Natural killer cell treated with Interleukin-12 subunit alpha and Interleukin-12 subunit beta and Interleukin-15 and Interleukin-18, amount 100 ng/mL, for 72 hours (primary cell): ENCODE measurements around the gene L3MBTL2. TPM values are rescaled to one million over a fixed set of nuclear protein-coding genes. Genes with fewer than 3 reads are reported as not detected.
"Not testable (repeated sequence)": the region's sequence is repeated elsewhere in the genome, so short reads cannot be mapped to it uniquely, and the experiment has no call there.

Experiments used
- ATAC-seq, 2 donors: fragments of 150-1000 bp; cut with Tn5 transposase in 1 of 2; sonication (Bioruptor Pico), chemical (Tn5 transposase) in 1 of 2; 2 replicates each; pipeline ENCODE4 v1.10.0; 2021
- DNase-seq: peaks from one replicate; pipeline ENCODE4 v3.0.0; 2022; ENCODE audit warnings: low spot score
- H3K27ac Mint-ChIP-seq, 2 donors: 1 replicate in 1 of 2; 2 replicates in 1 of 2; pipeline ENCODE4 v1.8.0; 2022; ENCODE audit warnings: mixed read lengths in 2 of 2, mild to moderate bottlenecking in 1 of 2, moderate library complexity in 1 of 2
- H3K27me3 Mint-ChIP-seq, 2 donors: 1 replicate in 1 of 2; 2 replicates in 1 of 2; pipeline ENCODE4 v1.8.0; 2022; ENCODE audit warnings: mixed read lengths in 2 of 2
- H3K36me3 Mint-ChIP-seq: one replicate; pipeline ENCODE4 v1.8.0; 2022; ENCODE audit warnings: mixed read lengths
- H3K4me1 Mint-ChIP-seq, 2 donors: 1 replicate in 1 of 2; 2 replicates in 1 of 2; pipeline ENCODE4 v1.8.0; 2022; ENCODE audit warnings: low read depth in 2 of 2, mixed read lengths in 2 of 2, mild to moderate bottlenecking in 1 of 2
- H3K4me3 Mint-ChIP-seq: one replicate; pipeline ENCODE4 v1.8.0; 2022; ENCODE audit warnings: mixed read lengths
- H3K9me3 Mint-ChIP-seq: 2 replicates; pipeline ENCODE4 v1.8.0; 2022; ENCODE audit warnings: mixed read lengths
- total RNA-seq, 2 donors: library from RNA; stranded (reverse); gene quantifications; one replicate each; pipeline ENCODE4 v1.2.3, GENCODE V29; 2022

Gene L3MBTL2
- total RNA-seq: 10 to 100 TPM; 42.6 to 71.1 TPM

- H3K36me3 Mint-ChIP-seq: peaks cover 6% of the 10 kb centered on the region
- peak; percentile 100 for ATAC-seq
- H3K9me3 Mint-ChIP-seq: no peaks in the 10 kb centered on the region
- H3K27ac Mint-ChIP-seq: peak within 1 kb of the TSS; percentile 76 to 94
- peaks cover 16 to 17% of the 10 kb centered on the region in 2 donors for H3K4me1 Mint-ChIP-seq
- H3K4me3 Mint-ChIP-seq: peak within 1 kb of the TSS; percentile 86
- peaks cover 3 to 16% of the 10 kb centered on the region in 2 donors for H3K27me3 Mint-ChIP-seq
- DNase-seq: peak; percentile 98
Measured at GRCh38 chr22:41204992-41205900, at the start of gene L3MBTL2. Gene L3MBTL2, plus strand, starts transcription at chr22:41205312. Its CDS starts 51 bp downstream, at chr22:41205363.

- H3K27me3 Mint-ChIP-seq: no peaks in the 10 kb centered on the region
- H3K36me3 Mint-ChIP-seq: peaks cover 41% of the 10 kb centered on the region
- no peak for DNase-seq
- H3K27ac Mint-ChIP-seq: no peak overlapping the region
- H3K4me3 Mint-ChIP-seq: no peak overlapping the region
- no peak for ATAC-seq
- peaks cover 0 to 5% of the 10 kb centered on the region in 2 donors for H3K4me1 Mint-ChIP-seq
- H3K9me3 Mint-ChIP-seq: no peaks in the 10 kb centered on the region
Measured at GRCh38 chr22:41157083-41157482, 48.0 kb upstream of the L3MBTL2 start.

GRCh38 chr22:41169157-41169556, 36.0 kb upstream of the L3MBTL2 start:
- ATAC-seq (no peak), DNase-seq (no peak)
- Mint-ChIP-seq H3K4me1 (no peaks in the 10 kb centered on the region), H3K36me3 (peaks cover 37% of the 10 kb centered on the region), H3K27ac (peak overlapping the region in 1 of 2 donors; percentile 4), H3K9me3 (no peaks in the 10 kb centered on the region), H3K27me3 (no peaks in the 10 kb centered on the region), H3K4me3 (no peak overlapping the region)

- Mint-ChIP-seq H3K4me3 (no peak overlapping the region), H3K9me3 (no peaks in the 10 kb centered on the region), H3K27me3 (no peaks in the 10 kb centered on the region), H3K27ac (no peak overlapping the region), H3K4me1 (peaks cover 0 to 2% of the 10 kb centered on the region in 2 donors), H3K36me3 (peaks cover 37% of the 10 kb centered on the region)
- ATAC-seq: no peak
- no peak for DNase-seq
Measured at GRCh38 chr22:41171996-41172395, 33.1 kb upstream of the L3MBTL2 start.

GRCh38 chr22:41175546-41175945, 29.6 kb upstream of the L3MBTL2 start:
- Mint-ChIP-seq H3K4me1 (peaks cover 0 to 2% of the 10 kb centered on the region in 2 donors), H3K27me3 (no peaks in the 10 kb centered on the region), H3K27ac (no peak overlapping the region), H3K9me3 (no peaks in the 10 kb centered on the region), H3K36me3 (peaks cover 14% of the 10 kb centered on the region), H3K4me3 (no peak overlapping the region)
- DNase-seq (no peak), ATAC-seq (no peak)

- Mint-ChIP-seq H3K9me3 (no peaks in the 10 kb centered on the region), H3K4me3 (no peak overlapping the region), H3K27ac (no peak overlapping the region), H3K4me1 (peaks cover 0 to 8% of the 10 kb centered on the region in 2 donors), H3K27me3 (no peaks in the 10 kb centered on the region), H3K36me3 (peaks cover 13% of the 10 kb centered on the region)
- ATAC-seq (peak in 1 of 2 donors; percentile 36), DNase-seq (no peak)
Measured at GRCh38 chr22:41177040-41177621, 28.0 kb upstream of the L3MBTL2 start.

GRCh38 chr22:41177622-41178424, 27.3 kb upstream of the L3MBTL2 start:
- H3K4me1 Mint-ChIP-seq: peaks cover 0 to 8% of the 10 kb centered on the region in 2 donors
- H3K27ac Mint-ChIP-seq: no peak overlapping the region
- no peak for DNase-seq
- peaks cover 8% of the 10 kb centered on the region for H3K36me3 Mint-ChIP-seq
- no peaks in the 10 kb centered on the region for H3K9me3 Mint-ChIP-seq
- peak in 1 of 2 donors; percentile 48 for ATAC-seq
- H3K4me3 Mint-ChIP-seq: no peak overlapping the region
- no peaks in the 10 kb centered on the region for H3K27me3 Mint-ChIP-seq

GRCh38 chr22:41178425-41178975, 26.6 kb upstream of the L3MBTL2 start:
- Mint-ChIP-seq H3K4me3 (no peak overlapping the region), H3K9me3 (no peaks in the 10 kb centered on the region), H3K27me3 (no peaks in the 10 kb centered on the region), H3K27ac (no peak overlapping the region), H3K36me3 (peaks cover 2% of the 10 kb centered on the region), H3K4me1 (peaks cover 0 to 8% of the 10 kb centered on the region in 2 donors)
- ATAC-seq (no peak), DNase-seq (no peak)

- H3K4me3 Mint-ChIP-seq, H3K36me3 Mint-ChIP-seq, H3K9me3 Mint-ChIP-seq, DNase-seq, H3K4me1 Mint-ChIP-seq, H3K27me3 Mint-ChIP-seq, H3K27ac Mint-ChIP-seq, ATAC-seq: not testable (repeated sequence)
Measured at GRCh38 chr22:41180362-41180761, 24.8 kb upstream of the L3MBTL2 start.

- peak overlapping the region in 1 of 2 donors; percentile 9 for H3K27ac Mint-ChIP-seq
- no peak for ATAC-seq
- no peaks in the 10 kb centered on the region for H3K27me3 Mint-ChIP-seq
Measured at GRCh38 chr22:41180926-41181325, 24.2 kb upstream of the L3MBTL2 start.

GRCh38 chr22:41181349-41182241, 23.5 kb upstream of the L3MBTL2 start:
- H3K27ac Mint-ChIP-seq: peak overlapping the region in 1 of 2 donors; percentile 9
- no peaks in the 10 kb centered on the region for H3K9me3 Mint-ChIP-seq
- peaks cover 0 to 5% of the 10 kb centered on the region in 2 donors for H3K4me1 Mint-ChIP-seq
- DNase-seq (no peak), ATAC-seq (no peak)
- H3K4me3 Mint-ChIP-seq: no peak overlapping the region
- H3K27me3 Mint-ChIP-seq: no peaks in the 10 kb centered on the region
- H3K36me3 Mint-ChIP-seq: no peaks in the 10 kb centered on the region

More at GRCh38 chr22:41180926-41181325, 24.2 kb upstream of the L3MBTL2 start:
- Mint-ChIP-seq H3K36me3 (no peaks in the 10 kb centered on the region), H3K4me1 (peaks cover 0 to 8% of the 10 kb centered on the region in 2 donors), H3K9me3 (no peaks in the 10 kb centered on the region), H3K4me3 (no peak overlapping the region)
- no peak for DNase-seq

GRCh38 chr22:41184679-41185078, 20.4 kb upstream of the L3MBTL2 start:
- Mint-ChIP-seq H3K4me3 (no peak overlapping the region), H3K27me3 (no peaks in the 10 kb centered on the region), H3K9me3 (no peaks in the 10 kb centered on the region), H3K36me3 (no peaks in the 10 kb centered on the region), H3K4me1 (peaks cover 0 to 5% of the 10 kb centered on the region in 2 donors), H3K27ac (no peak overlapping the region)
- DNase-seq: no peak
- ATAC-seq: no peak
